ENCODE results near the gene P2RX6.
"Not testable (repeated sequence)": the region's sequence is repeated elsewhere in the genome, so short reads cannot be mapped to it uniquely, and the experiment has no call there.

Gene P2RX6

DNA sequence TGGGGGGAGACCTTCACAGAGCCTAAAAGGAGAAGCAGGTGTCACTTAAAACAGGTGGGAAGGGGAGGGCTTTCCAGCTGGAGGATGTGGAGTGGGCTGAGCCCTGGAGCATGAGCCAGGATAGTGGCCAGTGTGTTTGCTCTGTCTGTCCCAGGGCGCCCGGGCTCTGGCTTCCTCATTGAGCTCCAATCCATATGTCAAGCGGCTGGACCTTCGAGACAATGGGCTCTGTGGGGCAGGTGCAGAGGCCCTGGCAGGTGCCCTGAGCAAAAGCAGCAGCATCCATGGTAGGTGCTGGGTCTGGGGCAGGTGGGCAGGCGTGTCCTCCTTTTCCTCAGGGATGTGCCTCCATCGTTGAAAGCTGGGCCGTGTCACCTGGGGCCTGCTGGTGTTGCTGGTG is 32.8 kb downstream of the P2RX6 start:
- Histone ChIP-seq H3K9me3 (ENCODE audit: control insufficient read depth in 2 of 2, low read length in 2 of 2) (no peaks in the 10 kb centered on the region), H3K4me1 (ENCODE audit: control insufficient read depth in 2 of 2, insufficient read depth in 2 of 2, low read length in 2 of 2) (peaks cover 8 to 14% of the 10 kb centered on the region in 2 donors), H3K9ac (ENCODE audit: low read depth in 1 of 2, low read length in 2 of 2) (no peak overlapping the region), H3K4me3 (ENCODE audit: low read length in 2 of 2) (no peak overlapping the region), H3K27ac (ENCODE audit: low read depth in 2 of 2, low read length in 2 of 2) (no peak overlapping the region), H3K36me3 (ENCODE audit: control insufficient read depth in 2 of 2, insufficient read depth in 2 of 2, low read length in 2 of 2) (no peaks in the 10 kb centered on the region), H3K27me3 (ENCODE audit: control insufficient read depth in 2 of 2, insufficient read depth in 2 of 2, low read length in 2 of 2) (peaks cover 2 to 4% of the 10 kb centered on the region in 2 donors)

DNA sequence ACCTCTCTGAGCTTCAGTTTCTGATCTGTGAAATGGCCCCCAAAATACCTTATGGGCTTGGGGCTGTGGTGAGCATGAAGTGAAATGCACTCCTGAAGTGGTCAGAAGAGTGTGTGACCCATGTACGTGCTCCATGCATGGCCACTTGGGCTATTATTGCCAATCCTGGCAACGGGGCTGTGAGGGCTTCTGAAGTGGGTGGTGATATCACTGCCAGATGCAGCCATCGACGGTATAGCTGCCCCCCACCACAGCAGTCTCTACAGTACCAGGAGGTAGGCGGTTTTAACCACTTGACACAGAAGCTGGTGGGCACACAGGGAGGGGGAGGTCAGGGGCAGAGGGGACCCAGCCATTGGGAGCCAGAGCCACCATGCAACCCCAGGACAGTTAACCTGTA is 33.5 kb downstream of the P2RX6 start:
- H3K27me3 ChIP-seq (ENCODE audit: control insufficient read depth in 2 of 2, insufficient read depth in 2 of 2, low read length in 2 of 2); H3K36me3 ChIP-seq (ENCODE audit: control insufficient read depth in 2 of 2, insufficient read depth in 2 of 2, low read length in 2 of 2); H3K4me3 ChIP-seq (ENCODE audit: low read length in 2 of 2); H3K27ac ChIP-seq (ENCODE audit: low read depth in 2 of 2, low read length in 2 of 2); H3K9me3 ChIP-seq (ENCODE audit: control insufficient read depth in 2 of 2, low read length in 2 of 2); H3K9ac ChIP-seq (ENCODE audit: low read depth in 1 of 2, low read length in 2 of 2): not testable (repeated sequence)
- H3K4me1 ChIP-seq (ENCODE audit: control insufficient read depth in 2 of 2, insufficient read depth in 2 of 2, low read length in 2 of 2) = peaks cover 8 to 13% of the 10 kb centered on the region in 2 donors

DNA sequence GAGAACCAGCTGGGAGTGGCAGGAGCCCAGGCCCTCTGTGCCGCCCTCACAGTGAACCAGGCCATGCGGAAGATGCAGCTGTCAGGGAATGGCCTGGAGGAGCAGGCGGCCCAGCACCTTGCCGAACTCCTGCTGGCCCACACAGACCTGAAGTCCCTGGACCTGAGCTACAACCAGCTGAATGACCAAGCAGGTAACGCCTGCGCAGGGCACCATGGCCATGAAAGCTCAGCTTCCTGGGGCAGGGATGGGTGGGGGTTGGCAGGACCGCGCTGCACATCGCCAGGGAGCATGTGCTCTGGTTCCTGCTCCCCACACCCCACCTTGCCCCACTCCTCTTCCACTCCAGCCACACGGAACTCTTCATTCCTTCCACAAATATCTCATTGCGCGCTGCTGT is 34.0 kb downstream of the P2RX6 start:
- H3K4me3 ChIP-seq (ENCODE audit: low read length in 2 of 2); H3K4me1 ChIP-seq (ENCODE audit: control insufficient read depth in 2 of 2, insufficient read depth in 2 of 2, low read length in 2 of 2): not testable (repeated sequence)

DNA sequence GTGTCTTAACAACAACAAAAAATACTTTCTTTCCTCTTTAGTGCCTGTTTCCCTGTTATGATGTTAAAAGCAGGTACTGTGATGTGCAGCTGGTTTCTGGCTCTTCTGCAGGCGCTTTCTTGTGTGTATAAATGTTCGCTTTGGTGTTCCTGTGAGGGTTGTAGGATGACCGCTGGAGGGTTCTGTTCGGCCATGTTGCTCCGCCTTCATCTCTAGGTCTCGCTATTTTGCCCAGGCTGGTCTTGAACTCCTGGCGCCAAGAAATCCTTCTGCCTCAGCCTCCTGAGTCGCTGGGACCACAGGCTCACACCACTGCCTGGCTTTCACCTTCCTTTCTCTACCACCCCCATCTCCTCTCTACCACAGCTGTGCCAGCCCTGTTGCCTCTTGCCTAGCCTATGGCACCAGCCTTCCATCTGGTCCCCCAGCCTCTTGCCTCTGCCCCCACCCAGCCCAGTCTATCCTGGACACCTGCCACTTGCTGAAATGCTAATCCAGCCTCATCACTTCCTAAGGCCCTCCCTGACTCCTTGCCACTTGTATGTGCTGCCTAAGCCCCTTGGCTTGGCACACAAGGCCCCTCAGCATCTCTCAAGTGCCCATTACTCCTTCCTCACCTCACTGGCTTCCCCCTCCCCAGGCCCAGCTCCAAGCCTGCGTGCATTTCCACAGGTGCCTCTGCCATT is 36.3 kb downstream of the P2RX6 start:
- Histone ChIP-seq H3K27ac (ENCODE audit: low read depth in 2 of 2, low read length in 2 of 2) (no peak overlapping the region), H3K4me1 (ENCODE audit: control insufficient read depth in 2 of 2, insufficient read depth in 2 of 2, low read length in 2 of 2) (no peaks in the 10 kb centered on the region)

More for the DNA sequence above, 34.0 kb downstream of the P2RX6 start:
- H3K27ac ChIP-seq (ENCODE audit: low read depth in 2 of 2, low read length in 2 of 2); H3K9ac ChIP-seq (ENCODE audit: low read depth in 1 of 2, low read length in 2 of 2); H3K27me3 ChIP-seq (ENCODE audit: control insufficient read depth in 2 of 2, insufficient read depth in 2 of 2, low read length in 2 of 2); H3K9me3 ChIP-seq (ENCODE audit: control insufficient read depth in 2 of 2, low read length in 2 of 2); H3K36me3 ChIP-seq (ENCODE audit: control insufficient read depth in 2 of 2, insufficient read depth in 2 of 2, low read length in 2 of 2): not testable (repeated sequence)

DNA sequence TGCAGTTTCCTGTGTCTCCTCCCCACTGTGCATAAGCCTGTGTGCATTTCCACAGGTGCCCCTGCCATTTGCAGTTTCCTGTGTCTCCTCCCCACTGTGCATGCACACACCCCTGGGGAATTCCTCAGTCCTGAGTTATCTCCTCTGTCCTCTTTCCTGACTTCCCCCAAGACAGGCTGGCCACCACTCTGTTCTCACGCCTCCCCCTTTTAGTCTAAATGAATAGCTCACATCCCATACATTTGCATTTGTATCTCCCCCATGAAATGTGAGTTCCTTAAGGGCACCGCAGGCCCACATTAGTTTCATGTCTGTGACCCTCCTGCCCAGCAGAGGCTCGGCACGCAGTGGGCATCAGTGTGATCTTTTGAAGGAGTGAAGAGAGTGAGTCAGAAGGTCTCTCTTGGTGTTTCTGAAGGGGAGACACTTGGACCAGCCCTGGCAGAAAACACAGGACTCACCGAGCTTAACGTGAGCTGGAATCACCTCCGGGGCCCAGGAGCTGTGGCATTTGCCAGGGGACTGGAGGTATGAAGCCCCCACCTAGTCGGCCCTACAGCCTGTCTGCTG is 37.0 kb downstream of the P2RX6 start:
- H3K4me1 ChIP-seq (ENCODE audit: control insufficient read depth in 2 of 2, insufficient read depth in 2 of 2, low read length in 2 of 2) = peaks cover 0 to 3% of the 10 kb centered on the region in 2 donors
- no peaks in the 10 kb centered on the region for H3K9me3 ChIP-seq (ENCODE audit: control insufficient read depth in 2 of 2, low read length in 2 of 2)
- no peaks in the 10 kb centered on the region for H3K36me3 ChIP-seq (ENCODE audit: control insufficient read depth in 2 of 2, insufficient read depth in 2 of 2, low read length in 2 of 2)

More for the DNA sequence above, 36.3 kb downstream of the P2RX6 start:
- H3K4me3 ChIP-seq (ENCODE audit: low read length in 2 of 2) = no peak overlapping the region
- H3K9me3 ChIP-seq (ENCODE audit: control insufficient read depth in 2 of 2, low read length in 2 of 2) = no peaks in the 10 kb centered on the region
- H3K9ac ChIP-seq (ENCODE audit: low read depth in 1 of 2, low read length in 2 of 2) = no peak overlapping the region
- no peaks in the 10 kb centered on the region for H3K36me3 ChIP-seq (ENCODE audit: control insufficient read depth in 2 of 2, insufficient read depth in 2 of 2, low read length in 2 of 2)
- H3K27me3 ChIP-seq (ENCODE audit: control insufficient read depth in 2 of 2, insufficient read depth in 2 of 2, low read length in 2 of 2) = no peaks in the 10 kb centered on the region

DNA sequence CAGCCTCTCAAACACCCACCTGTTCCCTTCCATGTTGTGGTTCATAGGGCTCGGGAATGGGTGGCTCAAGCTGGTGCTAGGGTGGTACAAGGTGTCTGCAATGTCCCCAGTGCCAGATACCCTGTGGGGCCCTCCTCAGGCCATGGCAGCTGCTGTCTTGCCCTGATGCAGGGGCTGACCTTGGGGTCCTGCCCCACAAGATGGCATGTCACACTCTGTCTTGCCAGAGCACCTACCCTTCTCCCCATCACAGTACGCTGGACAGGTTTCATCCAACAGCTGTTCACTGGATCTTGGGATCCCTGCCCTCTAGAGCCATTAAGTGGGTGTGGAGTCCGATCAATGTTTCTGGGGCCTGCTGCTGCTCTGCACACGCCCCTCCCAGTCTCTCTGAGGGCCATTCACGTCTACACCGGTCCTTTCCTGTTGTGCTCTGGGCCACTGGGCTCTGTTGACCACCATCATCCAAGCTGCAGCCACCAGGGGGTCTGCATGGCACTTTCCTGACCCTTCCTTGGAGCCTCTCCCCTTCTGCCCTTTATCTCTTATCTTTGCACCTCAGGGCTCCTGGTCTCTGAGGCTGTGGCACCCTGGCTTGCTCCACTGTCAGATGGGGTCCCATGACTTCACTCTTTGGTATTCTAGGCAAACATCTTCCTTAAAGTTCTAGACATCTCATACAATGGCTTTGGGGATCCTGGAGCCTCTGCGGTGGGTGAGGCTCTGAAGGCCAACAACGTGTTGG is 37.9 kb downstream of the P2RX6 start:
- Histone ChIP-seq H3K9ac (ENCODE audit: low read depth in 1 of 2, low read length in 2 of 2) (no peak overlapping the region), H3K4me3 (ENCODE audit: low read length in 2 of 2) (no peak overlapping the region), H3K27ac (ENCODE audit: low read depth in 2 of 2, low read length in 2 of 2) (no peak overlapping the region)

More for the DNA sequence above, 37.0 kb downstream of the P2RX6 start:
- Histone ChIP-seq H3K9ac (ENCODE audit: low read depth in 1 of 2, low read length in 2 of 2) (no peak overlapping the region), H3K27ac (ENCODE audit: low read depth in 2 of 2, low read length in 2 of 2) (no peak overlapping the region), H3K4me3 (ENCODE audit: low read length in 2 of 2) (no peak overlapping the region), H3K27me3 (ENCODE audit: control insufficient read depth in 2 of 2, insufficient read depth in 2 of 2, low read length in 2 of 2) (peaks cover 0 to 4% of the 10 kb centered on the region in 2 donors)

DNA sequence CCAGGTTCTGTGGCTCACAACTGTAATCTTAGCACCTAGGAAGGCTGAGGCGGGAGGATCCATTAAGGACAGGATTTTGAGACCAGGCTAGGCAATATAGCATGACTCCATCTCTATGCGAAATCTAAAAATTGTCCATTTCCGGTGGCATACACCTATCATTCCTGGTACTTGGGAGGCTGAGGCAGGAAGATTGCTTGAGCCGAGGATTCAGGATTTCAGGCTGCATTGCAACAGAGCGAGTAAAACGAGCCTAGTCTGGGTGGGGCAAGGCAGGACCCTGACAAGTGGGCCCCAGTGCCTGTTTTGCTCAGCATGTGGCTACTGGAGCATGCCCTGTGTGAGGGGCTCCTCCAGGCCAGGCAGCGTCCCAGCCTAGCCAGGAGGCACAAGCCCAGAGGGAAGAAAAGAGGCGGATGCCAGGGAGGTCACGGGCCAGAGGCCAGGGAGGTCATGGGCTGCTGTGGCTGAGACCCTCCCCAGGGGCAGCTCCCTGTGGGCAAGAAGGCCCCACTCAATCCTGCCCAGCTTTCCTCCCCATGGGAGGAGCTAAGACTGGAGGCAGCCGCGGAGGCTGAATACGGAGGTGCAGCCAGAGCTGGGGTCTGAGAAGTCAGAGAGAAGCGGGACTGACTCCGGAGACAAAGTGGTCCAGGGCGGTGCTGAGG is 39.2 kb downstream of the P2RX6 start:
- Histone ChIP-seq H3K4me3 (ENCODE audit: low read length in 2 of 2) (no peak overlapping the region), H3K9ac (ENCODE audit: low read depth in 1 of 2, low read length in 2 of 2) (no peak overlapping the region), H3K27ac (ENCODE audit: low read depth in 2 of 2, low read length in 2 of 2) (no peak overlapping the region)

More for the DNA sequence above, 37.9 kb downstream of the P2RX6 start:
- Histone ChIP-seq H3K27me3 (ENCODE audit: control insufficient read depth in 2 of 2, insufficient read depth in 2 of 2, low read length in 2 of 2) (peaks cover 0 to 6% of the 10 kb centered on the region in 2 donors), H3K9me3 (ENCODE audit: control insufficient read depth in 2 of 2, low read length in 2 of 2) (no peaks in the 10 kb centered on the region), H3K36me3 (ENCODE audit: control insufficient read depth in 2 of 2, insufficient read depth in 2 of 2, low read length in 2 of 2) (no peaks in the 10 kb centered on the region), H3K4me1 (ENCODE audit: control insufficient read depth in 2 of 2, insufficient read depth in 2 of 2, low read length in 2 of 2) (peaks cover 0 to 3% of the 10 kb centered on the region in 2 donors)

DNA sequence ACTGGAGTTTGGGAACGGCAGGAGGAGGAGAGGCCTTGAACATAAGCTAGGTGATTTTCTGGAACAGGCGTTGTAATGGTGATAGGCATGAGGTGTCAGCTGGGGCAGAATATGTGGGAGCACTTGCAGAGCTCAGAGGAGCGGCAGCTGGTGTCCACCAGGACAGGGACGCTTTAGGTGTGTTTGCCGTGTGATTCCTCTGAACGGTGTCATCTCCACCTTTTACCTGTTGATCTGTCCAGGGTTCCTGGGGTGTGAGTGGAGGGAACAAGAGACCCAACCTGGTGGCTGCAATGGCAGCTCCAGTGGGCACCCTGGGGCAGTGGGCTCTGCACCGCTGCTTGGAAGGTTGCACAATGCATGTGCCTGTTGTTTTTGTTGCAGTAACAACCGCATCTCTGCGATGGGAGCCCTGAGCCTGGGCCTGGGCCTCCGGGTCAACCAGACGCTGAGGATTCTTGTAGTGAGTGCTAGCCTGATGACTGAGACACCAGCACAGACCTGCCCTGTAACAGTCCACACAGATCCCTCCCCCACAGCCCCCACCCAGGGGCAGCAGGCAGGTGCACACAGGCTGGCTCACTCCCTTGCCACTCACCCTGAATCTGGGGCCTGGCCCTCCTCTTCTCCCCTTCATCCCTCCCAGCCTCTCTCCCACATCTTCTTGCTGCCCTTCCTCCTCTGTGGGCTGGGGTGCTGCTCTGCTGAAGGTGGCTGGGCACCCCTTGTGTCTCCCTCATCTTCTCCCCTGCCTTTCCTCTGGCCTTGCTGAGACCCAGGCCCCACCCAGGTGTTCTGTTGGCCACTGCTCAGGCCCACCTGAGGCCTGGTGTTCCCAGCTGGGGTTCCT is 40.0 kb downstream of the P2RX6 start:
- no peaks in the 10 kb centered on the region for H3K9me3 ChIP-seq (ENCODE audit: control insufficient read depth in 2 of 2, low read length in 2 of 2)
- H3K4me3 ChIP-seq (ENCODE audit: low read length in 2 of 2) = no peak overlapping the region
- peaks cover 0 to 3% of the 10 kb centered on the region in 2 donors for H3K4me1 ChIP-seq (ENCODE audit: control insufficient read depth in 2 of 2, insufficient read depth in 2 of 2, low read length in 2 of 2)
- H3K27me3 ChIP-seq (ENCODE audit: control insufficient read depth in 2 of 2, insufficient read depth in 2 of 2, low read length in 2 of 2) = peaks cover 0 to 6% of the 10 kb centered on the region in 2 donors
- H3K36me3 ChIP-seq (ENCODE audit: control insufficient read depth in 2 of 2, insufficient read depth in 2 of 2, low read length in 2 of 2) = no peaks in the 10 kb centered on the region
- no peak overlapping the region for H3K27ac ChIP-seq (ENCODE audit: low read depth in 2 of 2, low read length in 2 of 2)
- H3K9ac ChIP-seq (ENCODE audit: low read depth in 1 of 2, low read length in 2 of 2) = no peak overlapping the region

More for the DNA sequence above, 39.2 kb downstream of the P2RX6 start:
- Histone ChIP-seq H3K4me1 (ENCODE audit: control insufficient read depth in 2 of 2, insufficient read depth in 2 of 2, low read length in 2 of 2) (peaks cover 0 to 3% of the 10 kb centered on the region in 2 donors), H3K36me3 (ENCODE audit: control insufficient read depth in 2 of 2, insufficient read depth in 2 of 2, low read length in 2 of 2) (no peaks in the 10 kb centered on the region), H3K27me3 (ENCODE audit: control insufficient read depth in 2 of 2, insufficient read depth in 2 of 2, low read length in 2 of 2) (peaks cover 0 to 6% of the 10 kb centered on the region in 2 donors), H3K9me3 (ENCODE audit: control insufficient read depth in 2 of 2, low read length in 2 of 2) (no peaks in the 10 kb centered on the region)

DNA sequence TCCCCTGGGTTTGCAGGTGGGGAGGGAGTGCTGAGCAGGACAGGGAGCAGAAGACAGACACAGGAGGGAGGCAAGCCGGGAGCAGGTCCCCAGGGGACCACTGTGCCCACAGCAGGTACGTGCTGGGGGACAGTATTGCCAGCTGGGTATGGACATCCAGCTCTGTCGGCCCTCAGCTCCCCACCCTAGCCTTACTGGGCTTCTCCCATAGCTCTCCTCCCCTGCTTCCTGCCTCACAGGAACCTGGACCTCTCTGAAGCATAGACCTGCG is 40.5 kb downstream of the P2RX6 start:
- H3K9me3 ChIP-seq (ENCODE audit: control insufficient read depth in 2 of 2, low read length in 2 of 2) = no peaks in the 10 kb centered on the region
- H3K9ac ChIP-seq (ENCODE audit: low read depth in 1 of 2, low read length in 2 of 2) = no peak overlapping the region
- H3K27me3 ChIP-seq (ENCODE audit: control insufficient read depth in 2 of 2, insufficient read depth in 2 of 2, low read length in 2 of 2) = peaks cover 0 to 6% of the 10 kb centered on the region in 2 donors
- H3K4me3 ChIP-seq (ENCODE audit: low read length in 2 of 2) = no peak overlapping the region
- no peak overlapping the region for H3K27ac ChIP-seq (ENCODE audit: low read depth in 2 of 2, low read length in 2 of 2)
- no peaks in the 10 kb centered on the region for H3K36me3 ChIP-seq (ENCODE audit: control insufficient read depth in 2 of 2, insufficient read depth in 2 of 2, low read length in 2 of 2)
- peaks cover 0 to 3% of the 10 kb centered on the region in 2 donors for H3K4me1 ChIP-seq (ENCODE audit: control insufficient read depth in 2 of 2, insufficient read depth in 2 of 2, low read length in 2 of 2)

All from mucosa of rectum (tissue), 2 donors.